IMR-90 (cell line): Measurements from ENCODE around the gene WWC2.

Experiments used
- BHLHE40 ChIP-seq: fragments of 150-350 bp; IDR thresholded peaks from 2 replicates; pipeline ENCODE4 v1.6.1; 2016; ENCODE audit warnings: mild to moderate bottlenecking, low read depth, low read length
- CEBPB ChIP-seq: IDR thresholded peaks from 2 replicates; pipeline ENCODE4 v1.6.1; 2012; ENCODE audit warnings: low read depth, low read length, improper control_type of control experiment
- FOS ChIP-seq: fragments of 150-350 bp; IDR thresholded peaks from 2 replicates; pipeline ENCODE4 v1.6.1; 2016; ENCODE audit warnings: low read depth, low read length
- MAFK ChIP-seq: IDR thresholded peaks from 2 replicates; pipeline ENCODE4 v1.6.1; 2012; ENCODE audit warnings: low read depth, low read length, improper control_type of control experiment
- MAZ ChIP-seq: IDR thresholded peaks from 2 replicates; pipeline ENCODE4 v1.6.1; 2012; ENCODE audit warnings: low read depth, mild to moderate bottlenecking, low read length, improper control_type of control experiment, moderate library complexity, borderline replicate concordance
- MXI1 ChIP-seq: IDR thresholded peaks from 2 replicates; pipeline ENCODE4 v1.6.1; 2012; ENCODE audit warnings: low read depth, mild to moderate bottlenecking, low read length, moderate library complexity, borderline replicate concordance
- NFE2L2 ChIP-seq: fragments of 150-350 bp; IDR thresholded peaks from 2 replicates; pipeline ENCODE4 v1.6.1; 2016; ENCODE audit warnings: low read depth, mild to moderate bottlenecking, low read length
- POLR2A ChIP-seq: IDR thresholded peaks from 2 replicates; pipeline ENCODE4 v1.6.1; 2012; ENCODE audit warnings: mild to moderate bottlenecking, low read depth, low read length
- RAD21 ChIP-seq: IDR thresholded peaks from 2 replicates; pipeline ENCODE4 v1.6.1; 2012; ENCODE audit warnings: low read length, improper control_type of control experiment
- RCOR1 ChIP-seq: IDR thresholded peaks from 2 replicates; pipeline ENCODE4 v1.6.1; 2012; ENCODE audit warnings: mild to moderate bottlenecking, low read length, improper control_type of control experiment; ENCODE audit not compliant: insufficient replicate concordance
- RFX5 ChIP-seq: IDR thresholded peaks from 2 replicates; pipeline ENCODE4 v1.8.0; 2012; ENCODE audit warnings: low read depth, mild to moderate bottlenecking, low read length, moderate library complexity
- SMC3 ChIP-seq: fragments of 150-350 bp; IDR thresholded peaks from 2 replicates; pipeline ENCODE4 v1.6.1; 2016; ENCODE audit warnings: low read depth, mild to moderate bottlenecking, antibody characterized with exemption, low read length, moderate library complexity
- USF2 ChIP-seq: fragments of 150-350 bp; IDR thresholded peaks from 2 replicates; pipeline ENCODE4 v1.6.1; 2017; ENCODE audit warnings: mild to moderate bottlenecking, antibody characterized with exemption, low read length, low read depth
- TF ChIP-seq, protein P1 (sequence below): conservative IDR thresholded peaks from 2 replicates; pipeline ENCODE4 v1.5.1; 2012; ENCODE audit warnings: mild to moderate bottlenecking, low read depth, low read length, improper control_type of control experiment

GRCh38 chr4:183165376-183165775 is 66.3 kb downstream of the WWC2 start:
- no peak for TF ChIP-seq NFE2L2
- no peak for TF ChIP-seq USF2
- no peak for TF ChIP-seq CEBPB
- TF ChIP-seq, protein P1, sequence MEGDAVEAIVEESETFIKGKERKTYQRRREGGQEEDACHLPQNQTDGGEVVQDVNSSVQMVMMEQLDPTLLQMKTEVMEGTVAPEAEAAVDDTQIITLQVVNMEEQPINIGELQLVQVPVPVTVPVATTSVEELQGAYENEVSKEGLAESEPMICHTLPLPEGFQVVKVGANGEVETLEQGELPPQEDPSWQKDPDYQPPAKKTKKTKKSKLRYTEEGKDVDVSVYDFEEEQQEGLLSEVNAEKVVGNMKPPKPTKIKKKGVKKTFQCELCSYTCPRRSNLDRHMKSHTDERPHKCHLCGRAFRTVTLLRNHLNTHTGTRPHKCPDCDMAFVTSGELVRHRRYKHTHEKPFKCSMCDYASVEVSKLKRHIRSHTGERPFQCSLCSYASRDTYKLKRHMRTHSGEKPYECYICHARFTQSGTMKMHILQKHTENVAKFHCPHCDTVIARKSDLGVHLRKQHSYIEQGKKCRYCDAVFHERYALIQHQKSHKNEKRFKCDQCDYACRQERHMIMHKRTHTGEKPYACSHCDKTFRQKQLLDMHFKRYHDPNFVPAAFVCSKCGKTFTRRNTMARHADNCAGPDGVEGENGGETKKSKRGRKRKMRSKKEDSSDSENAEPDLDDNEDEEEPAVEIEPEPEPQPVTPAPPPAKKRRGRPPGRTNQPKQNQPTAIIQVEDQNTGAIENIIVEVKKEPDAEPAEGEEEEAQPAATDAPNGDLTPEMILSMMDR = no peak
- TF ChIP-seq POLR2A = no peak
- no peak for TF ChIP-seq SMC3
- no peak for TF ChIP-seq MAZ
- no peak for TF ChIP-seq RAD21
- no peak for TF ChIP-seq MXI1
- TF ChIP-seq RFX5 = no peak
- no peak for TF ChIP-seq FOS
- TF ChIP-seq MAFK = no peak
- no peak for TF ChIP-seq BHLHE40
- no peak for TF ChIP-seq RCOR1
